Stimulated activated CD4-positive, alpha-beta T cell treated with anti-CD3 and anti-CD28 coated beads, Interleukin-4, amount 100 ng/mL, for 4 hours (primary cell): ENCODE measurements around the gene ERBB4.

Experiments
- DNase-seq, 2 experiments: peaks; one replicate each; pipeline ENCODE4 v3.0.0-alpha.2; 2020

The ERBB4 gene

DNA sequence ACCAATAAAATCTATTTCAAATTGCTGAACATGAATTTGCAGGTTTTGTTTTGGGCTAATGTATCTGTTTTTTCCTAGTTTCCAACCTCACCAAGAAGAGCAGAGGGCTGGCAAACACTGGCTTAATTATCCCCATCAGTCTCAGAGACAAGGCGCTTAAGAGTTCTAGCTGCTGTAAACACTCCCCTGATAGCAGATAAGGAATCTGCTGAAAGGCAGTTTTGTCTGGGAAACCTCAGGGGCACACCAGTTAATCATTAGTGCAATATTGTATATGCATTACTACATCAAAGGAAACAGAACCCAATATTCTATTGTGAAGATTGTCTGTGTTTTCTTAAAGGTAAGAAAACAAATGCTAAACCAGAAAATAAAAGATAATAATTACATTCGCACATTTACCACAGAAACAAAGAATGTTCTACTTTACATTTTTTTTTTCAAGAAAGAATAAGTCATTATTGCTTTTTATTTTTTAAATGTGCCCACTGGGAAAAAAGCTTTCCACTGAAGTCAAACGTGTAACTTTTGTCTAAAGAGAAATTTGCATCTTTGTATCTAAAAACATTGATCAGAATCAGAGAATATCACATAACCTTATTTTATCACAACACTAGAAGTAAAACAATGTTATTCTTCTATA lies 179.1 kb downstream of the ERBB4 start:
- DNase-seq, result no peak

DNA sequence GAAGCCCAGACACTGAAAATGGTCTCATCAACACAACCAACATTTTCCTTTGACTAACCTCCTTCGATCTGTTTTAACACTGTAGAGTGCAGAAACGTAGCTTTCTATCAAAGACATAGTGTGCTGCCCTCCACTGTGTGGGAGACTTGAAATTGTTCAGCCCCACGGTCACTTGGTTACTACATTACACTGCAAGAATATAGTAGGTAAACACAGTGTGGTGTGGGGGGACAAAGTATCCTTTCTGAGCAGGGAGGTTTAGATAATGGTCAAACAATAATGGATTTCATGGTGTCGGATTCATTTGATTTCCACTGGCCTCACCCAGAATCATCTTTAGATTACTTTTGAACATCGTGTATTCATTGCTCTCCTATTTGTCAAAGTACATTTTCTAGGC lies 181.0 kb downstream of the ERBB4 start:
- no peak for DNase-seq

DNA sequence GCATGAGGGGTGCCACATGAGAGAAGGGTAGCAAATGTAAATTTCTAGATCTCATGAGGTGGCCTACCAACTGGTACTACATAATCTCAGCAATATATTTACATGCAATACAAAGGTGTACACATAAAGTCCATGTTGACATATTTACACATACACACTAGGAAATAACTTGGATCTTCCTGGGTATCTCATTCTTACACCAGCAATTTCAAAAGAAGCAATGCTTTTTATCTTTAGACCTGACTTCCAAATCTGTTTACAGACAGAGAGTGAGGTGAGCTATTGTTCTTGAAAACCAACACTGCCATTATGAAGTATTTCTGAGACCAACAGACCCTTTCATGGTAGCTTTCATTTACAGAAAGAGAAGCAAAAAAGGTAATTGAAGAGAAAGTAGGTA lies 184.2 kb downstream of the ERBB4 start:
- DNase-seq, result no peak

- DNase-seq, result no peak
Measured at GRCh38 chr2:212348501-212348900, 190.1 kb downstream of the ERBB4 start.

DNA sequence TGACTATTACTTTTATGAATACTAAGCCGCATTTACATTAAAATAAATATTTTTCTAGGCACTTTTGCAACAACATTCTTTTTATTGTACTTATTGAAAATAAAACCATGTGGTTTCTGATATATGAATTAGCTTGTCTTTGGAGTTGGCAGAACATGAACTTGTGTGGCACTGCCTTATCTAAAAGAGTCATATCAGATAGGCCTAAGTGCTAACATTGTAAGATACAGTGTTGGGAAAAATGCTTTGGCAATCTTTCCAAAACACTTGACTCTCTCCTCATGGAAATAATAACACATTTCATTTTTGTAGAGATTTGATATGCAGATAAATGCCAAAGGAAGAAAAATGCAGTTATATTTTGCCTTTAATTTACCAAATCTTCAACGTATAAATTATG lies 191.7 kb downstream of the ERBB4 start:
- no peak for DNase-seq

GRCh38 chr2:212345966-212346365 lies 192.6 kb downstream of the ERBB4 start:
- DNase-seq, result no peak

- no peak for DNase-seq
Measured at GRCh38 chr2:212344131-212344530, 194.5 kb downstream of the ERBB4 start.

GRCh38 chr2:212343167-212343566 lies 195.4 kb downstream of the ERBB4 start:
- no peak for DNase-seq

- DNase-seq, result no peak
Measured at GRCh38 chr2:212337486-212338343, 200.9 kb downstream of the ERBB4 start.

- DNase-seq, result no peak
Measured at GRCh38 chr2:212337036-212337435, 201.6 kb downstream of the ERBB4 start.

DNA sequence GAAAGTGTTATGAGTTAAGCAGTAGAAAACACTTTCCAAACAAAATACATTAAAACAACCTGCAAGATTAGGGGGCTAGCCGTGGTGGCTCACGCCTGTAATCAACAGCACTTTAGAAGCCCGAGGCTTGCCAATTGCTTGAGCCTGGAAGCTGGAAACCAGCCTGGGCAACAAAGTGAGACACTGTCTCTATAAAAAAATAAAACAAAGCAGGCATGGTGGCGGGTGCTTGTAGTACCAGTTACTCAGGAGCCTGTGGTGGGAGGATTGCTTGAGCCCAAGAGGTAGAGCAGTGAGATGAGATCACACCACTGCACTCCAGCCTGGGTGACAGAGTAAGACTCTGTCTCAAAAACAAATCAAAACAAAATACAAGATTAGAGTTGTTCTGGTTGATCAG lies 208.3 kb downstream of the ERBB4 start:
- no peak for DNase-seq

DNA sequence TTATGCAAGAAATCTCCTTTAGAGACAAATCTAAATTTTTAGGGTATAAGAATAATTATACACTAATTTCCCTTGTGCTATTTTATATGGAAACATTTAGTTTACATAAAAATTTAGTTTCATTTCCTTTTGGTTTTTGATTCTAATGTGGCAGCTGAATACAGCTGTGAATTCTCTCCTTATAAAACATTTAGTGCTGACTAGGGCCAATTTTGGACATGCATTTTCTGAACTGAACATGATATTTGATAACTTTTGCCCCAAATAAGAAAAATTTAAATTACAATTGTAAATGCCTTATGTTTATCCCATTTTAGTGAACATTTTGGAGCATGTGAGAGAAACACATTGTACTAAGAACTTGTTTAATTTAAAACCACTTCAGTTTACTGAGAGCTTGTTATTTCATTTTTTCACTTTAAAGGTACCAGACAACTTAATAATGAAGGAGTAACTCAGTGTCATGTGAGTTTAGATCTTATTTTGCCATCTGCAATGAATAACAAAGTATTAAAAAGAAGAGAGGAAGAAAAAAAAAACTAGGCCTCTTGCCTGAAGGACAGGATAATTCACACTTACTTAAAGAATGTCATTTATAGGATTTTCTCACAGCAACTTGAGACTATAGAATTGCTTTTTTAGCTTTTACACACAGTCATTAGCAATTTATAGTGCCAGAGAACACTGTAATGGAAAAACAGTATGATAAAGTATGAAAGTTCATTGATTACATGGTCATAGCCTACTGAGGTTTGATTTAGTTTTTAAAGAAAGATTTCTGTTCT lies 209.7 kb downstream of the ERBB4 start:
- DNase-seq, result no peak

DNA sequence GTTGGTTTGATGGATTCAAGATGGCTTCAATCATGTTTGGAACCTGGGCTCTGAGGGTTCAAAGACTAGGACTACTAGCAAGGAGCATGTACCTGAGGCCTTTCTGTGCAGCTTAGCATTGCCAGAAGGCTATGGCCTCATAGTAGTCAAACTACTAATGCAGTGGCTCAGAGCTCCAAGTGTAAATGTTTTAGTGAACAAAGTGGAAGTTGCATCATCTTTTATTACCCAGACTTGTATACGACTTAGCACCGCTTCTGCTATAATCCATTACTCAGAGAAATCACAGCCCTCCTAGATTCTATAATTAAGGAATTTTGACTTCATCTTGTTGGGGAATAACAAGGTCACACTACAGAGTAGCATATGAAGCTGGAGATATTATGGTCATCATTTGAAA lies 210.5 kb downstream of the ERBB4 start:
- DNase-seq, result no peak

DNA sequence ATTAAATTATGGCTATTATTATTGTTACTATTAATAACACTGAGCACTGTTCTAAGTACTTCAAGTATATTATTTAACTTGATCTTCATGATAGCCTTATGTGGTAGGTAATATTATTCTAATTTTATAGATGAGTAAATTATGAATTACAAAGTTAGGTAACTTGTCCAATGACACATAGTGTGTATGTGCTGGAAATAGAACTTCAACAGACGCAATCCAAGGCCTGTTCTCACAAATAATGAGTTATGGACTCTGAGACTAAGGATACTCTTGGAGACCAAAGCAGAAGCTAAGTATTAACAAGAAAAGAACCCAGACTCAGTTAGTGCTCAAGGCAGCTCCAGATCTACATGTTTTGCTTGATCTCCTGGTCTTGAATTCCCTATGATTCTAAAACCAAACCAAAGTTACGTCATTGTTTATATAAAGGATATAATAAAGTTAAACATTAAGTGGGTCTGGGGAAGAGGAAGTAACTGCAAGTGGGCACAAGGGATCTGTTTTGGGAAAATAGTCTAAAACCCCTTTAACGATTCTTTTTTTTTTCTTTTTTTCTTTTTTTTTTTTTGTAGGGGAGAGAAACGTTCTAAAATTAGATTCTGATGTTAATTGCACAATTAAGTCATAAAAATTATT lies 211.3 kb downstream of the ERBB4 start:
- no peak for DNase-seq

DNA sequence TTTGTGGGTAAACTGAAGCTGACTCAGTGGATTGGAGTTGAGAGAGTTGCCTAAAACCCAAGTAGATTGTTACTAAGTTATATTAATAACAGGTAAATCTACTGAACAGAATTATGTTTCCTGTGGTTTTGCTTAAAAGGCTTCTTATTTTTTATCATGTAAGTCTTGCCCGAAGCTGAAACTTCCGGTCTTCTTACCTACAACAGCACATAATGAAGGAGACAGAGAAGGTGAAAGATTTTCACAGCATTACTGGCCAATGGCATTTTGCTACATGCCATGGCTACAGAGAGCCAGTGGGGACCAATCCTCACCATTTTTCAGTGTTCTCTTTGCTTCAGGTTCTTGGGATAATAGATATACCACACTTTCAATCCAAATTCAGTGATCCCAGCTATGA lies 220.0 kb downstream of the ERBB4 start:
- DNase-seq, result no peak

DNA sequence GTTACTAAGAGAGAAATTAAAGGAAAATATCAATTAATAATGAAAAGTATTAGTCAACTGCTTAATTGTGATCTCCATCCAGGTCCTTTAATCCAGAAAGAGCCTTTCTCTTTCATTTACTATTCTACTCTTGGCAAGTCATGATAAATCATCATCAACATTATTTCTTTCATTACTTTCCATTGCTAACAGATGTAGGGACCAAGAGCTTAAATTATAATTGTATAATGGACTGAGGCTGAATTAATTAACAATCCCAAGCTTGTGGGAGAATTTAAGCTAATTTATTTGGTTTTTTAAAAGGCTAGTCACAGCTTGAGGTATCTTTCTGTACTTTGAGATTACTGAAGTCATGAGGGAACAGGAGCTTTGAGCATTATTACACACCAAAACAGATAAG lies 223.9 kb downstream of the ERBB4 start:
- no peak for DNase-seq

GRCh38 chr2:212311807-212312404 lies 226.7 kb downstream of the ERBB4 start:
- no peak for DNase-seq

GRCh38 chr2:212299943-212300342 lies 238.7 kb downstream of the ERBB4 start:
- DNase-seq, result no peak

DNA sequence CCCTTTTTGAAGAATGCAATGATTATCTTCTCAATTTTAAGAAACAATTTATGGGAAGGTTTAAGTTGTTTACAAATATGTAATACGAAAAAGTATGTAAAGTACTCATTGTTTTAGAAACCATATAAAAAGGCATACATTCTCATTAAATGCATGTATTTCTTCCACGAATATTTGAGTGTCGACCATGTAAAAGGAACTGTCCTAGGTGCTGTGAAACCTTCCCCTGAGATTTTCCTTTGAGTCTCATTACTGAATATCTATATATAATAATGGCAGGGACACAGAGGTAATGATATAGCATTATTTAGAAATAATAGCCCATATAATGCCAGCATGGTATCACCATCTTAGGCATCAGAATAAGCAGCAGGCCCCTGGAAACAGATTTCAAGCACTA lies 239.3 kb downstream of the ERBB4 start:
- no peak for DNase-seq

GRCh38 chr2:212295571-212295970 lies 243.0 kb downstream of the ERBB4 start:
- DNase-seq, result no peak

GRCh38 chr2:212294816-212295215 lies 243.8 kb downstream of the ERBB4 start:
- no peak for DNase-seq

GRCh38 chr2:212289301-212289700 lies 249.3 kb downstream of the ERBB4 start:
- no peak for DNase-seq

GRCh38 chr2:212288308-212288707 lies 250.3 kb downstream of the ERBB4 start:
- no peak for DNase-seq
